ENCODE results near the gene EPB41L2. TPM values are rescaled to one million over a fixed set of nuclear protein-coding genes. Genes with fewer than 3 reads are reported as not detected.

Gene EPB41L2
- total RNA-seq, 4 donors from 2014 or later = 45.3 to 102 (median 61.9) TPM

DNA sequence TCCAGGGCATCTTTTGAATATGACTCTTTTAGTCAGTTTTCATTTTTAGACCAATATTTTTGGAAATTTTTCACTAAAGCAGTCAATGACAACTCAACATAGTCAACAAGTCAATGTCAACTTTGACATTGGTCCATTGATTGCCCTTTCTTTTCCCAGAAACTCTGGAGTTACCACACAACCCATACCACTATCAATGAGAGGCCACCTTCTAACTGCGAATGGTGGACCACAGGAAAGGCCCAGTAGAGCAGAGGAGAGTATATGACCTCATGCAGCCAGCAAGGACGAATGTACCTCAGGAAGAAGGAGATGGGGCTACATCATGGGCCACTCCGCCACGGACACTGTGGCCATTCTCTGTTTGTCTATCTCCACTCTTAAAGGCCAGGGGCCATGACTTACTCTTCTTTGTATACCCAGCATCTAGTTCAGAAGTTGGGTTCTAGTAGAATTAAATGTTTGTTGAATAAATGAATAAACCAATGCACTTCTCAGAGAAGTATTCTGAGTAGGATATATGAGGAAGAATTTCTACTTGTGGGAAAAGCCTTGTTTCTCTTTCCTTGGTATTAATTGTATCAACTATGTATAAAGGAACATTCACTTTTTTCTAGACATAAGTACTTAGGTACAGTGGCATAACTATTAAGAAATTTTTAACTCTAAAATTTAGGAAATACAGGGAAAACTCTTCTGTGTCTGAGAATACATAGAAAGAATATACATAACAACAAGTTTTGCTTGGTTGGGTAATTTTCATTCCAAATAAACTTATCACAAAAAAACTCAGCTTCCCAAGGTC lies 236.4 kb downstream of the EPB41L2 start:
- Histone ChIP-seq H3K36me3 (no peaks in the 10 kb centered on the region), H3K9me3 (no peaks in the 10 kb centered on the region), H3K4me1 (no peaks in the 10 kb centered on the region), H3K27me3 (no peaks in the 10 kb centered on the region), H3K27ac (no peak overlapping the region), H3K4me3 (no peak overlapping the region)
- in situ Hi-C loops (cut with MboI; ENCODE audit: low pct_ligation_motif_present in 1 of 4, low pct_unique_long_range_greater_than_20kb in 1 of 4, low sequenced_read_pairs in 3 of 4) (no loop called here), intact Hi-C loops (cut with DNase I; ENCODE audit: low total_unique reads) (no loop called here)
- no peak for DNase-seq
- TF ChIP-seq EP300 (IDR thresholded peaks at IDR 0.05; ENCODE audit: low read depth) (no peak), POLR2A (IDR thresholded peaks at IDR 0.05) (no peak), POLR2AphosphoS5 (IDR thresholded peaks at IDR 0.05) (no peak)
- TF ChIP-seq, protein P1, sequence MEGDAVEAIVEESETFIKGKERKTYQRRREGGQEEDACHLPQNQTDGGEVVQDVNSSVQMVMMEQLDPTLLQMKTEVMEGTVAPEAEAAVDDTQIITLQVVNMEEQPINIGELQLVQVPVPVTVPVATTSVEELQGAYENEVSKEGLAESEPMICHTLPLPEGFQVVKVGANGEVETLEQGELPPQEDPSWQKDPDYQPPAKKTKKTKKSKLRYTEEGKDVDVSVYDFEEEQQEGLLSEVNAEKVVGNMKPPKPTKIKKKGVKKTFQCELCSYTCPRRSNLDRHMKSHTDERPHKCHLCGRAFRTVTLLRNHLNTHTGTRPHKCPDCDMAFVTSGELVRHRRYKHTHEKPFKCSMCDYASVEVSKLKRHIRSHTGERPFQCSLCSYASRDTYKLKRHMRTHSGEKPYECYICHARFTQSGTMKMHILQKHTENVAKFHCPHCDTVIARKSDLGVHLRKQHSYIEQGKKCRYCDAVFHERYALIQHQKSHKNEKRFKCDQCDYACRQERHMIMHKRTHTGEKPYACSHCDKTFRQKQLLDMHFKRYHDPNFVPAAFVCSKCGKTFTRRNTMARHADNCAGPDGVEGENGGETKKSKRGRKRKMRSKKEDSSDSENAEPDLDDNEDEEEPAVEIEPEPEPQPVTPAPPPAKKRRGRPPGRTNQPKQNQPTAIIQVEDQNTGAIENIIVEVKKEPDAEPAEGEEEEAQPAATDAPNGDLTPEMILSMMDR (IDR thresholded peaks at IDR 0.05) = no peak
- 88% methylated on average over 4 of the region's 4 CpGs; no CpG with 5 or more reads in 1 of the 2 donors for WGBS, 2 donors (ENCODE audit: low coverage in 1 of 2)

DNA sequence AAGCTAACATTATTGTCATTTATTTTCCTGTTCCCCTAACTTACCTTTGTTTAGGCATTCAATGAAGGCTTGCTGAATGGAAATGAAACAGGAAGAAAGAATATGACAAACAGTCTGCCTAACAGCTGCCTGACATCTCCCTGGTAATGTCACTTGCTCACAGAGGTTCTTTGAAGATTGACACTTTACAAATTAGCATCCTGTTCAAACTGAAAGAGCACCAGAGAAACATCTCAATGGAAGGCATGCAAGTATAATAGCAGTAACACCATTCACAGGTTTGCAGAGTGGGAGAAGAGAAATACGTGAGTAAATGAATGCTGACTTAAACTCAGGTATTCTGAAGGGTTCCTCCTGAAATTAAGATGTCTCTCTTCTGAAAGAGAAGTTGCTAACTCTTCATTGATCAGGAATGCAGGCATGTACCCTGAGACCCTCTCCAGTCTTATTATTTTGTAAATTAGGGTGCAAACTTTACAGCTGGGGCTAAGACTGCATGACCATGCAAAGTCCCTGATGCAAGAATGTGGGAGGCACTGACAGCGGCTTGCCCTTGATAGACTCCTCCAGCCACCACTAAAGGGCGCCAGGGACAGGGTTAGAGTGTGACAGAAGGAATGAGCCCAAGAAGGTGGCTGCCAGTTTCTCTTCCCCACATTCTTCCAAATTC lies 237.1 kb downstream of the EPB41L2 start:
- no peaks in the 10 kb centered on the region for H3K4me1 ChIP-seq
- no peak overlapping the region for H3K4me3 ChIP-seq
- intact Hi-C loops (cut with DNase I; ENCODE audit: low total_unique reads) (no loop called here), in situ Hi-C loops (cut with MboI; ENCODE audit: low pct_ligation_motif_present in 1 of 4, low pct_unique_long_range_greater_than_20kb in 1 of 4, low sequenced_read_pairs in 3 of 4) (no loop called here)
- H3K27ac ChIP-seq = no peak overlapping the region
- no peak for DNase-seq
- TF ChIP-seq POLR2AphosphoS5 (IDR thresholded peaks at IDR 0.05) (no peak), EP300 (IDR thresholded peaks at IDR 0.05; ENCODE audit: low read depth) (no peak), POLR2A (IDR thresholded peaks at IDR 0.05) (no peak)
- TF ChIP-seq, protein P1 (IDR thresholded peaks at IDR 0.05) = no peak
- H3K36me3 ChIP-seq = no peaks in the 10 kb centered on the region
- no peaks in the 10 kb centered on the region for H3K9me3 ChIP-seq
- no peaks in the 10 kb centered on the region for H3K27me3 ChIP-seq
- WGBS, 2 donors (ENCODE audit: low coverage in 1 of 2) = 89 to 94% methylated on average over 1 to 3 of the region's 3 CpGs

DNA sequence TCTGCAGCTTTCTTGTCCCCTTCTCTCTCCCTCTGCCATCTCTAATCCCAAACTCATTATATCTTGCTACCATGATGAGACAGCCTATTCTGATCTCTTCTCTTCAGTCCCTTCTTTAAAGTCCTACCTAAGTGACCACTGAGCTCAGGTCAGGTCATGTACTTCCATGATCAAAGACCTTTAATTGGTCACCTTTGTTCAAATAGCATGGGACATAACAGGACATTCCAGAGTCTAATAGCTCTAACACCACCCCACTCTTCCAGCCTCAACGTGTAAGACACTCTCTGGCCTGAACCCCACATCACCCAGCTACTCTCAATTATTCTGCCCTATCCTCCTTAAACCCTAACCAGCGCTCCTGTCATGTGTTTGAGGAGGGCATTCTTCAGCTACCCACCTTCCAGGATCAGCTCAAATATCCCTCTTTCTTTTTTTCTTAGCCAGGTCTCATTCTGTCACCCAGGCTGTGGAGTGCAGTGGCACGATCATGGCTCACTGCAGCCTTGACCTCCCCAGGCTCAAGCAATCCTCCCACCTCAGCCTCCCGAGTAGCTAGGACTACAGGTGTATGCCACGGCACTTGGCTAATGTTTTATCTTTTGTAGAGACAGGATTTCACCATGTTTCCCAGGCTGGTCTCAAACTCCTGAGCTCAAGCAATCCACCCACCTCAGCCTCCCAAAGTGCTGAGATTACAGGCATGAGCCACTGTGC lies 237.9 kb downstream of the EPB41L2 start:
- no peaks in the 10 kb centered on the region for H3K27me3 ChIP-seq
- H3K4me3 ChIP-seq = no peak overlapping the region
- TF ChIP-seq POLR2A (IDR thresholded peaks at IDR 0.05) = no peak
- TF ChIP-seq POLR2AphosphoS5 (IDR thresholded peaks at IDR 0.05) = no peak
- TF ChIP-seq EP300 (IDR thresholded peaks at IDR 0.05; ENCODE audit: low read depth) = no peak
- TF ChIP-seq, protein P1 (IDR thresholded peaks at IDR 0.05) = no peak
- WGBS, 2 donors (ENCODE audit: low coverage in 1 of 2) = 82 to 86% methylated on average over 5 of the region's 5 CpGs
- no peak for DNase-seq
- H3K36me3 ChIP-seq = no peaks in the 10 kb centered on the region
- in situ Hi-C loops (cut with MboI; ENCODE audit: low pct_ligation_motif_present in 1 of 4, low pct_unique_long_range_greater_than_20kb in 1 of 4, low sequenced_read_pairs in 3 of 4) = no loop called here
- intact Hi-C loops (cut with DNase I; ENCODE audit: low total_unique reads) = no loop called here
- H3K27ac ChIP-seq = no peak overlapping the region
- H3K4me1 ChIP-seq = no peaks in the 10 kb centered on the region
- no peaks in the 10 kb centered on the region for H3K9me3 ChIP-seq

DNA sequence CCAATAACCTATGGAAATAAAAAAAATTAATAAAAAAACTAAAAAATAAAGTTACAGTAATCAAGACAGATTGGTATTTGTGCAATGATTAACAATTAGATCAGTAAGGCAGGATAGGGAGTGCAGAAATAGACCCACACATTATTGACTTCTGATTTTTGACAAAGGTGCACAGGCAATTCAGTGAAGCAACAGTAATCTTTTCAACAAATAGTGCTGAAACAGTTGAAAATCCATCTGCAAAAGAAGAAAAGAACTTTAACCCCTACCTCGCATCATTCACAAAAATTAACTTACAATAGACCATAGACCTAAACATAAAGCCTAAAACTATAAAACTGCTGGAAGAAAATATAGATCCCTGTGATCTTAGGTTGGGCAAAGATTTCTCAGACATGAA lies 240.3 kb downstream of the EPB41L2 start:
- Histone ChIP-seq H3K4me1 (no peaks in the 10 kb centered on the region), H3K27me3 (no peaks in the 10 kb centered on the region), H3K4me3 (no peak overlapping the region), H3K9me3 (no peaks in the 10 kb centered on the region), H3K27ac (no peak overlapping the region), H3K36me3 (no peaks in the 10 kb centered on the region)
- intact Hi-C loops (cut with DNase I; ENCODE audit: low total_unique reads) (no loop called here), in situ Hi-C loops (cut with MboI; ENCODE audit: low pct_ligation_motif_present in 1 of 4, low pct_unique_long_range_greater_than_20kb in 1 of 4, low sequenced_read_pairs in 3 of 4) (no loop called here)
- no peak for DNase-seq
- TF ChIP-seq, protein P1 (IDR thresholded peaks at IDR 0.05) = no peak
- TF ChIP-seq EP300 (IDR thresholded peaks at IDR 0.05; ENCODE audit: low read depth) (no peak), POLR2A (IDR thresholded peaks at IDR 0.05) (no peak), POLR2AphosphoS5 (IDR thresholded peaks at IDR 0.05) (no peak)
- WGBS, 2 donors (ENCODE audit: low coverage in 1 of 2) = 94 to 100% methylated on average over 1 of the region's 1 CpG
